Gastroesophageal sphincter (tissue), 4 donors: ENCODE data around the gene TPRG1L. TPM values are rescaled to one million over a fixed set of nuclear protein-coding genes. Genes with fewer than 3 reads are reported as not detected.

Experiments used
- ATAC-seq: fragments of 150-250 bp; one replicate; pipeline ENCODE4 v1.9.1; 2016; ENCODE audit warnings: mild to moderate bottlenecking, moderate library complexity
- H3K27ac ChIP-seq, 4 donors: fragments of 200-600 bp; sonication (generic) in 3 of 4; 1 replicate in 3 of 4; 2 replicates in 1 of 4; pipeline ENCODE4 v1.5.1; 2016 to 2019
- H3K27me3 ChIP-seq: fragments of 200-600 bp; sonication (generic); one replicate; pipeline ENCODE4 v1.5.1; 2019
- H3K36me3 ChIP-seq, 2 donors: fragments of 200-600 bp; sonication (generic); one replicate each; pipeline ENCODE4 v1.5.1; 2019; ENCODE audit warnings: control low read depth in 1 of 2
- H3K4me1 ChIP-seq, 3 donors: fragments of 200-600 bp; sonication (generic); 1 replicate in 2 of 3; 2 replicates in 1 of 3; pipeline ENCODE4 v1.5.1; 2016 to 2019; ENCODE audit warnings: control low read depth in 2 of 3
- H3K4me3 ChIP-seq, 2 donors: fragments of 200-600 bp; sonication (generic); one replicate each; pipeline ENCODE4 v1.5.1; 2019; ENCODE audit warnings: mild to moderate bottlenecking in 1 of 2, moderate library complexity in 1 of 2
- H3K9me3 ChIP-seq, 3 donors: fragments of 200-600 bp; sonication (generic); one replicate each; pipeline ENCODE4 v1.5.1; 2017 to 2019; ENCODE audit warnings: control low read depth in 2 of 3
- CTCF ChIP-seq, 4 experiments: fragments of 200-600 bp in 2 of 4; fragments of 450-650 bp in 2 of 4; sonication (generic) in 1 of 4; IDR thresholded peaks; one replicate each; pipeline ENCODE4 v1.5.1; 2017 to 2019; ENCODE audit warnings: antibody characterized with exemption in 4 of 4, mild to moderate bottlenecking in 2 of 4, moderate library complexity in 2 of 4
- EP300 ChIP-seq: sonication (generic); formaldehyde crosslinking; IDR thresholded peaks from one replicate; pipeline ENCODE4 v1.6.1; 2017; ENCODE audit warnings: antibody characterized with exemption, mild to moderate bottlenecking
- POLR2A ChIP-seq, 2 donors: fragments of 450-650 bp; IDR thresholded peaks; one replicate each; pipeline ENCODE4 v1.6.1; 2017; ENCODE audit warnings: antibody characterized with exemption in 2 of 2, mild to moderate bottlenecking in 2 of 2, moderate library complexity in 1 of 2
- POLR2AphosphoS5 ChIP-seq: sonication (generic); formaldehyde crosslinking; IDR thresholded peaks from one replicate; pipeline ENCODE4 v1.6.1; 2017; ENCODE audit warnings: antibody characterized with exemption
- WGBS, 2 donors: methylation state at CpG; one replicate each; pipeline ENCODE4 v1.1.5; 2018; ENCODE audit warnings: low coverage in 1 of 2; 5-methylcytosine and 5-hydroxymethylcytosine counted together
- total RNA-seq, 4 donors: library from RNA; depleted of rRNA; stranded (reverse); fragments of >200 nt; gene quantifications; one replicate each; pipeline ENCODE4 v1.1.0, GENCODE V29; 2016

TPRG1L gene
- total RNA-seq, 4 donors from 2014 or later, result 38.2 to 52.1 (median 46.6) TPM

GRCh38 chr1:3630914-3631313, 6.1 kb downstream of the TPRG1L start:
- Histone ChIP-seq H3K27ac (no peak overlapping the region), H3K4me1 (peaks cover 0 to 11% (median 0%) of the 10 kb centered on the region in 3 donors), H3K4me3 (no peak overlapping the region), H3K36me3 (peaks cover 0 to 92% of the 10 kb centered on the region in 2 donors), H3K27me3 (no peaks in the 10 kb centered on the region), H3K9me3 (no peaks in the 10 kb centered on the region)
- 33 to 50% methylated on average over 1 of the region's 9 CpGs for WGBS, 2 donors
- ATAC-seq, result no peak
- no peak for TF ChIP-seq POLR2AphosphoS5
- TF ChIP-seq POLR2A (IDR thresholded peaks at IDR 0.05), result no peak
- no peak for TF ChIP-seq EP300
- no peak for TF ChIP-seq CTCF (IDR thresholded peaks at IDR 0.05)

- peaks cover 0 to 99% of the 10 kb centered on the region in 2 donors for H3K36me3 ChIP-seq
- H3K4me1 ChIP-seq, result peaks cover 0 to 4% (median 0%) of the 10 kb centered on the region in 3 donors
- WGBS, 2 donors, result 71 to 85% methylated on average over 12 to 13 of the region's 36 CpGs
- H3K27me3 ChIP-seq, result no peaks in the 10 kb centered on the region
- no peak overlapping the region for H3K4me3 ChIP-seq
- no peak for TF ChIP-seq EP300
- no peak for TF ChIP-seq POLR2AphosphoS5
- TF ChIP-seq CTCF (IDR thresholded peaks at IDR 0.05), result no peak
- TF ChIP-seq POLR2A (IDR thresholded peaks at IDR 0.05), result no peak
- H3K27ac ChIP-seq, result no peak overlapping the region
- no peaks in the 10 kb centered on the region for H3K9me3 ChIP-seq
- no peak for ATAC-seq
Measured at GRCh38 chr1:3631320-3632260, 6.8 kb downstream of the TPRG1L start.

- TF ChIP-seq CTCF (IDR thresholded peaks at IDR 0.05), result no peak
- TF ChIP-seq POLR2AphosphoS5, result no peak
- TF ChIP-seq EP300, result no peak
- no peak for TF ChIP-seq POLR2A (IDR thresholded peaks at IDR 0.05)
- H3K36me3 ChIP-seq, result peaks cover 0 to 100% of the 10 kb centered on the region in 2 donors
- no peaks in the 10 kb centered on the region for H3K9me3 ChIP-seq
- H3K27me3 ChIP-seq, result no peaks in the 10 kb centered on the region
- WGBS, 2 donors, result 95 to 100% methylated on average over 3 to 4 of the region's 17 CpGs
- no peak for ATAC-seq
- no peak overlapping the region for H3K4me3 ChIP-seq
- H3K4me1 ChIP-seq, result no peaks in the 10 kb centered on the region
- no peak overlapping the region for H3K27ac ChIP-seq
Measured at GRCh38 chr1:3632298-3632697, 7.5 kb downstream of the TPRG1L start.

GRCh38 chr1:3632716-3633343, 8.0 kb downstream of the TPRG1L start:
- Histone ChIP-seq H3K27ac (no peak overlapping the region), H3K4me1 (no peaks in the 10 kb centered on the region), H3K27me3 (no peaks in the 10 kb centered on the region), H3K4me3 (no peak overlapping the region), H3K36me3 (peaks cover 0 to 100% of the 10 kb centered on the region in 2 donors), H3K9me3 (no peaks in the 10 kb centered on the region)
- TF ChIP-seq EP300 (no peak), POLR2AphosphoS5 (no peak), POLR2A (IDR thresholded peaks at IDR 0.05) (no peak), CTCF (IDR thresholded peaks at IDR 0.05) (no peak)
- no peak for ATAC-seq
- WGBS, 2 donors, result 75% methylated on average over 2 of the region's 26 CpGs; no CpG with 5 or more reads in 1 of the 2 donors
